H9 (cell line): Measurements from ENCODE around the gene MAP3K9. TPM values are rescaled to one million over a fixed set of nuclear protein-coding genes. Genes with fewer than 3 reads are reported as not detected.
A peak's percentile ranks its signal among the peaks of the same experiment; 100 is the strongest.

Experiments
- DNase-seq: peaks from one replicate; pipeline ENCODE4 v3.0.0-alpha.2; 2017
- H2AFZ ChIP-seq: one replicate; pipeline ENCODE4 v1.6.1; 2013; ENCODE audit warnings: mild to moderate bottlenecking, low read length, control low read depth, moderate library complexity
- H2AK5ac ChIP-seq: 2 replicates; pipeline ENCODE4 v1.6.1; 2013; ENCODE audit warnings: low read length, control low read depth, mixed read lengths; ENCODE audit not compliant: insufficient read length
- H2BK120ac ChIP-seq: one replicate; pipeline ENCODE4 v1.6.1; 2013; ENCODE audit warnings: low read depth, mild to moderate bottlenecking, low read length, control low read depth, inconsistent platforms; ENCODE audit not compliant: poor library complexity, severe bottlenecking
- H2BK12ac ChIP-seq: 2 replicates; pipeline ENCODE4 v1.6.1; 2013; ENCODE audit warnings: low read length, control low read depth, mixed read lengths, low read depth; ENCODE audit not compliant: insufficient read length
- H2BK15ac ChIP-seq: 2 replicates; pipeline ENCODE4 v1.6.1; 2013; ENCODE audit warnings: low read depth, low read length, control low read depth
- H2BK20ac ChIP-seq: one replicate; pipeline ENCODE4 v1.6.1; 2013; ENCODE audit warnings: low read depth, mild to moderate bottlenecking, low read length, control low read depth, inconsistent platforms; ENCODE audit not compliant: poor library complexity, severe bottlenecking
- H2BK5ac ChIP-seq: 2 replicates; pipeline ENCODE4 v1.6.1; 2013; ENCODE audit warnings: low read length, control low read depth, mixed read lengths; ENCODE audit not compliant: insufficient read length
- H3K14ac ChIP-seq: 2 replicates; pipeline ENCODE4 v1.6.1; 2013; ENCODE audit warnings: low read length, control low read depth; ENCODE audit not compliant: insufficient read depth
- H3K18ac ChIP-seq: 2 replicates; pipeline ENCODE4 v1.6.1; 2013; ENCODE audit warnings: low read depth, mild to moderate bottlenecking, mixed read lengths, low read length, control low read depth; ENCODE audit not compliant: insufficient read length
- H3K23ac ChIP-seq: 2 replicates; pipeline ENCODE4 v1.6.1; 2013; ENCODE audit warnings: low read length, control low read depth, mixed read lengths, low read depth; ENCODE audit not compliant: insufficient read length
- H3K23me2 ChIP-seq: 2 replicates; pipeline ENCODE4 v1.6.1; 2013; ENCODE audit warnings: low read depth, mild to moderate bottlenecking, mixed read lengths, low read length, control low read depth; ENCODE audit not compliant: insufficient read length, poor library complexity, severe bottlenecking
- H3K27ac ChIP-seq: 2 replicates; pipeline ENCODE4 v1.5.1; 2013; ENCODE audit warnings: low read length, control low read depth, mixed read lengths, low read depth; ENCODE audit not compliant: insufficient read length
- H3K27me3 ChIP-seq: 2 replicates; pipeline ENCODE4 v1.6.1; 2013; ENCODE audit warnings: low read length, control low read depth, inconsistent platforms; ENCODE audit not compliant: insufficient read depth
- H3K4ac ChIP-seq: 2 replicates; pipeline ENCODE4 v1.6.1; 2013; ENCODE audit warnings: low read depth, mild to moderate bottlenecking, control low read depth, inconsistent platforms, low read length, moderate library complexity
- H3K4me1 ChIP-seq: 2 replicates; pipeline ENCODE4 v1.6.1; 2013; ENCODE audit warnings: low read length, control low read depth, inconsistent platforms; ENCODE audit not compliant: insufficient read depth
- H3K4me2 ChIP-seq: 2 replicates; pipeline ENCODE4 v1.6.1; 2013; ENCODE audit warnings: low read length, control low read depth, mixed read lengths; ENCODE audit not compliant: insufficient read length, insufficient read depth
- H3K56ac ChIP-seq: 2 replicates; pipeline ENCODE4 v1.6.1; 2013; ENCODE audit warnings: low read depth, mild to moderate bottlenecking, mixed read lengths, low read length, control low read depth; ENCODE audit not compliant: insufficient read length
- H3K79me1 ChIP-seq: 2 replicates; pipeline ENCODE4 v1.6.1; 2013; ENCODE audit warnings: low read depth, mild to moderate bottlenecking, moderate library complexity, low read length, control low read depth, inconsistent platforms; ENCODE audit not compliant: insufficient read depth, poor library complexity, severe bottlenecking
- H3K79me2 ChIP-seq: 2 replicates; pipeline ENCODE4 v1.6.1; 2013; ENCODE audit warnings: low read length, control low read depth, inconsistent platforms; ENCODE audit not compliant: insufficient read depth
- H3K9ac ChIP-seq: 2 replicates; pipeline ENCODE4 v1.6.1; 2013; ENCODE audit warnings: low read length, control low read depth, mixed read lengths; ENCODE audit not compliant: insufficient read length; ENCODE audit errors: extremely low read depth
- H3K9me3 ChIP-seq: one replicate; pipeline ENCODE4 v1.6.1; 2013; ENCODE audit warnings: low read depth, low read length, inconsistent platforms; ENCODE audit not compliant: control insufficient read depth
- H3T11ph ChIP-seq: one replicate; pipeline ENCODE4 v1.6.1; 2013; ENCODE audit warnings: mild to moderate bottlenecking, low read length, control low read depth, inconsistent platforms
- H4K20me1 ChIP-seq: one replicate; pipeline ENCODE4 v1.6.1; 2013; ENCODE audit not compliant: control insufficient read depth, insufficient read length, insufficient read depth
- H4K5ac ChIP-seq: 2 replicates; pipeline ENCODE4 v1.6.1; 2013; ENCODE audit warnings: low read depth, mild to moderate bottlenecking, mixed read lengths, low read length, control low read depth; ENCODE audit not compliant: insufficient read length
- H4K8ac ChIP-seq: replicated peaks from 2 replicates; pipeline ENCODE4 v1.6.1; 2013; ENCODE audit warnings: low read length, control low read depth, mixed read lengths, low read depth; ENCODE audit not compliant: insufficient read length
- H4K91ac ChIP-seq: 2 replicates; pipeline ENCODE4 v1.6.1; 2013; ENCODE audit warnings: low read depth, mild to moderate bottlenecking, moderate library complexity, mixed read lengths, low read length, control low read depth; ENCODE audit not compliant: insufficient read length
- H3K27ac Mint-ChIP-seq, 3 experiments: 2 replicates in 2 of 3; 3 replicates in 1 of 3; pipeline ENCODE4 v1.8.0; 2020 to 2021; ENCODE audit warnings: mixed read lengths in 3 of 3, mild to moderate bottlenecking in 1 of 3, moderate library complexity in 1 of 3
- H3K27me3 Mint-ChIP-seq: 2 replicates; pipeline ENCODE4 v1.8.0; 2021; ENCODE audit warnings: low read depth, mild to moderate bottlenecking, moderate library complexity, mixed read lengths
- H3K36me3 Mint-ChIP-seq, 3 experiments: 2 replicates in 2 of 3; 3 replicates in 1 of 3; pipeline ENCODE4 v1.8.0; 2020 to 2021; ENCODE audit warnings: low read depth in 3 of 3, mixed read lengths in 3 of 3; ENCODE audit not compliant: insufficient read depth in 1 of 3
- H3K4me1 Mint-ChIP-seq, 2 experiments: 2 replicates each; pipeline ENCODE4 v1.8.0; 2020; ENCODE audit warnings: mixed read lengths in 2 of 2
- H3K4me3 Mint-ChIP-seq, 2 experiments: 2 replicates in 1 of 2; 3 replicates in 1 of 2; pipeline ENCODE4 v1.8.0; 2020 to 2021; ENCODE audit warnings: mild to moderate bottlenecking in 2 of 2, mixed read lengths in 2 of 2, moderate library complexity in 1 of 2
- H3K9me3 Mint-ChIP-seq, 2 experiments: 2 replicates in 1 of 2; 3 replicates in 1 of 2; pipeline ENCODE4 v1.8.0; 2020; ENCODE audit warnings: mild to moderate bottlenecking in 2 of 2, mixed read lengths in 2 of 2, moderate library complexity in 1 of 2
- CTCF ChIP-seq: fragments of 200-600 bp; sonication (generic); conservative IDR thresholded peaks from 3 replicates; pipeline ENCODE4 v1.8.0; 2021; ENCODE audit warnings: antibody characterized with exemption, mild to moderate bottlenecking
- WGBS: extraction: QIAGEN DNeasy Blood & Tissue Kit; methylation state at CpG from one replicate; pipeline ENCODE4 v1.1.7; 2013; ENCODE audit warnings: missing lambda C conversion rate, low lambda C conversion rate, mixed read lengths; ENCODE audit not compliant: insufficient read length; ENCODE audit errors: extremely low coverage; 5-methylcytosine and 5-hydroxymethylcytosine counted together
- total RNA-seq: library from RNA; stranded (reverse); gene quantifications from 2 replicates; pipeline ENCODE4 v1.2.1, GENCODE V29; 2021

MAP3K9 gene
- total RNA-seq, 1 experiment from 2014 or later: 20.0 TPM

GRCh38 chr14:70726651-70727375, 82.5 kb downstream of the MAP3K9 start:
- no peaks in the 10 kb centered on the region for H3K9me3 Mint-ChIP-seq
- H3K56ac ChIP-seq: no peak overlapping the region
- H3K27ac ChIP-seq: no peak overlapping the region

More at GRCh38 chr14:70726651-70727375, 82.5 kb downstream of the MAP3K9 start:
- Histone ChIP-seq H2BK12ac (no peak overlapping the region), H3T11ph (no peak overlapping the region), H3K4ac (no peak overlapping the region), H3K23me2 (no peaks in the 10 kb centered on the region), H2BK5ac (no peak overlapping the region), H3K27me3 (no peaks in the 10 kb centered on the region), H3K18ac (no peak overlapping the region), H3K14ac (no peak overlapping the region), H4K8ac (no peak overlapping the region), H3K79me1 (no peaks in the 10 kb centered on the region), H3K4me2 (no peak overlapping the region), H4K91ac (no peak overlapping the region), H4K20me1 (no peaks in the 10 kb centered on the region), H2BK20ac (no peak overlapping the region), H2BK15ac (no peak overlapping the region), H3K79me2 (no peaks in the 10 kb centered on the region), H2BK120ac (no peak overlapping the region), H4K5ac (no peak overlapping the region), H2AK5ac (no peak overlapping the region), H3K4me1 (no peaks in the 10 kb centered on the region), H3K9me3 (no peaks in the 10 kb centered on the region), H2AFZ (no peak overlapping the region), H3K23ac (no peak overlapping the region), H3K9ac (no peak overlapping the region)
- no peak for TF ChIP-seq CTCF
- no CpG with 5 or more reads among the region's 6 CpGs for WGBS
- H3K4me1 Mint-ChIP-seq: peaks cover 16 to 24% of the 10 kb centered on the region in 2 experiments
- peaks cover 28 to 39% (median 36%) of the 10 kb centered on the region in 3 experiments for H3K36me3 Mint-ChIP-seq
- DNase-seq: no peak
- H3K4me3 Mint-ChIP-seq: no peak overlapping the region
- no peaks in the 10 kb centered on the region for H3K27me3 Mint-ChIP-seq
- H3K27ac Mint-ChIP-seq: peak overlapping the region in 1 of 3 experiments; percentile 40; a peak in 1 of 7 replicates
